ENCODE results near the gene EDEM2. TPM values are rescaled to one million over a fixed set of nuclear protein-coding genes. Genes with fewer than 3 reads are reported as not detected.

The EDEM2 gene
- total and polyA plus RNA-seq, 7 donors: 5.0 to 20.4 (median 8.3) TPM

DNA sequence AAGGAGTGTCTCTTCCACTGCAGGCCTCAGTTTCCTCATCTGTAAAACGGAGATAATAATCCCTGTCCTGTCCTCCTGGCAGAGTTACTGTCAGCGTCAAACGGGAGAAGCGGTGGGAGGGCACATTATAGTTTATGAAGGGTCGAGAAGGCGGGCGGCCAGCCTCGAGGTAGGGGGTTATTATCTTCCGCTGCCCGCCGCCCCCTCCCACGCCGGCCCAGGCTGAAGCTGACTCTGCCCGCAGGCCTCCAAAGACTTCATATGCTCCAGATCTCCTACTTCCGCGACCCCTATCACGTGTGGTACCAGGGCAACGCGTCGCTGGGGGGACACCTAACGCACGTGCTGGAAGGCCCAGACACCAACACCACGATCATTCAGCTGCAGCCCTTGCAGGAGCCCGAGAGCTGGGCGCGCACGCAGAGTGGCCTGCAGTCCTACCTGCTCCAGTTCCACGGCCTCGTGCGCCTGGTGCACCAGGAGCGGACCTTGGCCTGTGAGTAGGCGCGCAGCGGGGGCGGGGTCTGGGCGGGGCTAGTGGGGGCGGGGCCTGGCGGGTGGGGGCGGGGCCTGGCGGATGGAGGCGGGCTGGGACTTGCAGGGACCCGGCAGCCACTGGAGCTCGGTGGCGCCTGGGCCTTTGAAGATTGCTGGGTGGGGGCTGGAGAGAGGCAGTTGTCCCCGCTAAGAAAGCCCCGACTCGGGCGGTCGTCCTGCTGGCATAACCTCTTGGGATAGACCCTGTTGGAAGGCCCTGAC, 27.5 kb upstream of the EDEM2 start:
- no peak overlapping the region for H3K27ac ChIP-seq
- WGBS, 3 donors: 33 to 48% (median 42%) methylated on average over 40 to 49 of the region's 49 CpGs
- no peak for TF ChIP-seq CTCF (IDR thresholded peaks at IDR 0.05)
- H3K27me3 ChIP-seq (ENCODE audit: insufficient read depth in 3 of 3, low read length in 2 of 3): peaks cover 0 to 2% (median 0%) of the 10 kb centered on the region in 3 donors
- DNase-seq (peak; percentile 31 to 52), ATAC-seq (peak in 3 of 4 donors; percentile 27 to 70 (median 63))
- H3K36me3 ChIP-seq (ENCODE audit: insufficient read depth in 1 of 2, low read depth in 1 of 2): no peaks in the 10 kb centered on the region
- no peaks in the 10 kb centered on the region for H3K4me1 ChIP-seq
- peak overlapping the region; percentile 4 for H3K4me3 ChIP-seq
- intact Hi-C loops (cut with DNase I): no loop called here
- no peaks in the 10 kb centered on the region for H3K9me3 ChIP-seq

DNA sequence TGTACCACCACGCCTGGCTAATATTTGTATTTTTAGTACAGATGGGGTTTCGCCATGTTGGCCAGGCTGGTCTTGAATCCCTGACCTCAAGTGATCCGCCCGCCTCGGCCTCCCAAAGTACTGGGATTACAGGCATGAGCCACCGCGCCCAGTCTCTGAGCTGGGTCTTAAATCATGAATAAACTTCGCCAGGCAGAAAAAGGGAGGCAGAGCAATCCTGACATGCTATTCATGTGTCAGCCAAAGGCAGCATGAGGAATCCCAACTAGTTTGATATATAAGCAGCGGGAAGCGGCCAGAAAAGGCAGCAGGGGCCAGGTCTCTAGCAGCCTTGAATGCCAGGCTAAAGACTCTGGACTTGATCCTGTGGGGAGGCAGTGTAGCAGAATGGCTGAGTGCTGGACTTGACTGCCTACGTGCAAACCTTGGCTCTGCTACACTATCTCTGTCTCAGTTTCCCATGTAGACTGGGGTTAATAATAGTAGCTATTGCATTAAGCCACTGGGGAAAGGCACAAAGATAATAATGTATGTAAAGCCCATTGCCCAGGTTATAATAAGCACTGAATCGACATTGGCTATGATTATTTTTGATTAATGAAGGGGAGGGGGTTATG, 26.5 kb upstream of the EDEM2 start:
- Histone ChIP-seq H3K9me3 (no peaks in the 10 kb centered on the region), H3K27me3 (ENCODE audit: insufficient read depth in 3 of 3, low read length in 2 of 3) (peaks cover 0 to 2% (median 0%) of the 10 kb centered on the region in 3 donors), H3K4me1 (no peaks in the 10 kb centered on the region), H3K36me3 (ENCODE audit: insufficient read depth in 1 of 2, low read depth in 1 of 2) (no peaks in the 10 kb centered on the region), H3K27ac (no peak overlapping the region), H3K4me3 (no peak overlapping the region)
- WGBS, 3 donors: 75 to 88% (median 84%) methylated on average over 12 of the region's 12 CpGs
- intact Hi-C loops (cut with DNase I): no loop called here
- no peak for DNase-seq
- no peak for ATAC-seq
- no peak for TF ChIP-seq CTCF (IDR thresholded peaks at IDR 0.05)

DNA sequence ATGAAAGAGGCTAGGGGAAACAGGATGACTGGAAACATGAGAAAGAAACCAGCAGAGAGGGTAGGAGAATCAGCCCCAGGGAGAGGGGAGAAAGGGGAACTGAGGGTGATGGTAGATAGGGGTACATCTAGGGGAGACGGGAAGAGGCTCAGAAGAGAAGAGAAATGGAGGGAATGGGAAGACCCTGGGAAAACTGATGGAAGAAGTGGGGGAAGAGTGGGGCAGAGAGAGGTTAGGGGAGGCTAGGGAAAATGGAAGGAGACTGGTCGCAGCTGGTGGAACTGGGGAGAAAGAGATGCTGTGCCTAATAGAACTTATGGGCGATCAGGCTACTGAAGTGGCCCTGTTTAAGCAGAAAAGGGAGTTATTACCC, 25.3 kb upstream of the EDEM2 start:
- Histone ChIP-seq H3K4me1 (no peaks in the 10 kb centered on the region), H3K4me3 (peak overlapping the region; percentile 55), H3K9me3 (no peaks in the 10 kb centered on the region), H3K36me3 (ENCODE audit: insufficient read depth in 1 of 2, low read depth in 1 of 2) (no peaks in the 10 kb centered on the region), H3K27ac (peak overlapping the region; percentile 16), H3K27me3 (ENCODE audit: insufficient read depth in 3 of 3, low read length in 2 of 3) (peaks cover 0 to 2% (median 0%) of the 10 kb centered on the region in 3 donors)
- intact Hi-C loops (cut with DNase I): no loop called here
- no peak for DNase-seq
- WGBS, 3 donors: 78 to 89% (median 82%) methylated on average over 3 of the region's 3 CpGs
- no peak for TF ChIP-seq CTCF (IDR thresholded peaks at IDR 0.05)
- ATAC-seq: no peak

- peak within 1 kb of the TSS; percentile 55 for H3K4me3 ChIP-seq
- H3K27ac ChIP-seq: peak within 1 kb of the TSS; percentile 16
- no peaks in the 10 kb centered on the region for H3K9me3 ChIP-seq
- ATAC-seq: peak; percentile 44 to 81 (median 80)
- intact Hi-C loops (cut with DNase I): no loop called here
- TF ChIP-seq CTCF (IDR thresholded peaks at IDR 0.05): no peak
- DNase-seq: peak; percentile 88
- WGBS, 3 donors: 9 to 15% (median 13%) methylated on average over 15 to 16 of the region's 16 CpGs
- H3K27me3 ChIP-seq (ENCODE audit: insufficient read depth in 3 of 3, low read length in 2 of 3): peaks cover 0 to 2% (median 0%) of the 10 kb centered on the region in 3 donors
- H3K36me3 ChIP-seq (ENCODE audit: insufficient read depth in 1 of 2, low read depth in 1 of 2): no peaks in the 10 kb centered on the region
- H3K4me1 ChIP-seq: no peaks in the 10 kb centered on the region
These were observed 24.8 kb upstream of the EDEM2 start, which contains the start of gene PROCR for GRCh38 chr20:35171753-35172433. Gene PROCR, plus strand, starts transcription at chr20:35172072. Its CDS starts 83 bp downstream, at chr20:35172155.
